Dedifferentiated amniotic fluid mesenchymal stem cell (primary cell): Measurements from ENCODE around the gene DPYD.

Source experiments
- DNase-seq: peaks from one replicate; pipeline ENCODE4 v3.0.0-alpha.2; 2016; ENCODE audit errors: extremely low spot score

Gene DPYD

DNA sequence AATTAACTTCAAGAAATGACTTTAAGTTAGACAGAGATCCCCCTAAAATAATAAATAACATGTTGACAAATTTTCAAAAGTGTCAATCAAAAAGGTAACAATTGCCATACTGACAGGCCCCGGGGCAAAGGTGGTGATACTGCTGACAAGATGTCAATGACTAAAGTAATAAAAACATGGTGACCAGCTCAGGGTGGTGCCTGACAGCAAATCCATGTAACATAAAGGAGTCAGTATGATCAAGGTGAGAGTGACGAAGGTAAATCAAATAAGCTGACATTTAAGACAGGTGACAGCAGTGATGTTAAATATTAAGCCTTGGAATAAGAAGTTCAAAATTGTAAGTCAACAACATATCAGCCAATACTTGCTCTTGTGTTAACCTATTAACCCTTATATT is 387.5 kb downstream of the DPYD start:
- no peak for DNase-seq

DNA sequence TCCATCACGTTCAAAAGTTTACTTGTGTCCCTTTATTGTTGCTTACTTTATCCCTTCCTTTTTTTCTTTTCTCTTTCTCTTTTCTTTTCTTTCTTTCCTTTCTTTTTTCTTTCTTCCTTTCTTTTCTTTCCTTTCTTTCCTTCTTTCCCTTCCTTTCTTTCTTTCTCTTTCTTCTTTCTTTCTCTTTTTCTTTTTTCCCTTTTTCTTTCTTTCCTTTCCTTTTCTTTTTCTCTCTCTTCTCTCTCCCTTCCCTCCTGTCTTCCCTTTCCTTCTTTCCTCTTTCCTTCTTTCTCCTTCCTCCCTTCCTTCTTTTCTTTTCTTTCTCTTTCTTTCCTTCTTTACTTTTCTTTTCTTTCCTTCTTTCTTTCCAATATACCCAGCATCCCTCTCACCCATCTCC is 391.2 kb downstream of the DPYD start:
- no peak for DNase-seq

GRCh38 chr1:97524211-97524610 is 396.6 kb downstream of the DPYD start:
- no peak for DNase-seq

DNA sequence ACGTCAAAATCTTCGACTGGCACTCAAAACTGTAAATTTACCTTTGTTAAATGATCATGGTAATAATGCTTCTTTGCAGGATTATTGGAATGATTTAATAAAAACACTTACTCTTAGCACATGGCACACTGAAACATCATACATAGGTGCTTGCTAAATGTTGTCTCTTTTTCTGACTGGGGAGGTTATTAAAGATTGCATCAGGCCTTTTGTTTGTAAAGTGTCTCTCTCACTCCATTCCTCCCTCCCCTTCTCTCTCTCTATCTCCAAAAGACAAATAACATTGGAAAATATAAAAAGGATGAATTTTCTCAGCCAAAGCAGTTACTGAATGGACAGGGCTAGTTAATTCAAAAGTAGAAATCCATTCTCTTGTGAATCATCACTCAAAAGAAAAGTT is 404.2 kb downstream of the DPYD start:
- no peak for DNase-seq

GRCh38 chr1:97508653-97509218 is 412.1 kb downstream of the DPYD start:
- DNase-seq = no peak

- no peak for DNase-seq
Measured at GRCh38 chr1:97507863-97508262, 413.0 kb downstream of the DPYD start.

GRCh38 chr1:97506368-97506767 is 414.5 kb downstream of the DPYD start:
- no peak for DNase-seq

DNA sequence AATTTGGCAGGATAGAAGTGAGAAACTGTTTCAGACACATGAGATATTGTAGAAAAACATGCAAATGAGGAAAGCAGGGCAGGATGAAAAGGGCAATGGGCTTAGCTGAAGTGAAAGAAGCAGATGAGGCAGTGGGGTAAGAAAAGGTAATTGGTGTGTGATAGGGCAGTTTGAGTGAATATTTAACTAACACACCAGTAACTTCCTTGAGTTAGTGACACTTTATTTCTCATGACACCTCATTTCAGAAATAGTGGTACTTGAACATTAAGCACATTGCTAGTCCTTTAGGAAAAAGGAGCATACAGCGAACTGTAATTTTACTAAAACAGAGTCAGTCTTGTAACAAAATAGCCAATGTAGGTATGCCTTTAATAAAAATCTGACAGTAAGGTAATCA is 415.0 kb downstream of the DPYD start:
- no peak for DNase-seq

DNA sequence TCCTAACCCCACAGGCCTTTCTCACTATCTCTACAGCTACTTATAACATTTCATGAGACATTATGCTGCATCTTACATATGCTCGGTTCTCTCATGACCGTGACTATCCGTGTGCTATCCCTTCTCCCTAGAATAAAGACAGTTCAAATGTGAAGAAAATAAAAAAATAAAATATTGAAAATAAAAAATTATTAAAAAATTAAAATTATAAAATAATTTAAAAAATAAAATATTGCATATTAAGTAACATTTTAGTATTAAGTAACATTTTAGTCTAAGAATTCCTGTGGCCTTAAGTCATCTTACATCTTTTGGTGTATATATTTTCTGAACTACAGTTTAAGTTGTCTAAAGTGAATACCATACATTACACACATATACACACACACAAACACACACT is 415.5 kb downstream of the DPYD start:
- DNase-seq = no peak

GRCh38 chr1:97502360-97502759 is 418.5 kb downstream of the DPYD start:
- no peak for DNase-seq

DNA sequence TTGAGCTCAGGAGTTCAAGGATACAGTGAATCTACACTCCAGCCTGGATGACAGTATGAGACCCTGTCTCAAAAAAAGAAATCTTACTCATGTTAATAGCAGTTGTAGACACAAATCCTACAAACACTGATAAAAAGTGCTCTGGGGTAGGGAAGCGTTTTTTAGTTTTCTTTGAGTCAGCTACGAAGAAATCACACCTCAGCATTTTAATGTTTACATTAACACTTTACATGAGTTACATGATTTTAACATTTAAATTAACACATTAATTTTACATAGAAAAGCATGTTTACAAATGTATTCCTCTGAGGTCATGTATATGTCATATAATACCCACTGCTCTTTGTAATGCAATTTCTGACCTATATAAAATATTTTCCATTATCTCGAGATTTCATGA is 419.2 kb downstream of the DPYD start:
- DNase-seq = no peak

- no peak for DNase-seq
Measured at GRCh38 chr1:97500760-97501159, 420.1 kb downstream of the DPYD start.

- no peak for DNase-seq
Measured at GRCh38 chr1:97499667-97500066, 421.2 kb downstream of the DPYD start.

DNA sequence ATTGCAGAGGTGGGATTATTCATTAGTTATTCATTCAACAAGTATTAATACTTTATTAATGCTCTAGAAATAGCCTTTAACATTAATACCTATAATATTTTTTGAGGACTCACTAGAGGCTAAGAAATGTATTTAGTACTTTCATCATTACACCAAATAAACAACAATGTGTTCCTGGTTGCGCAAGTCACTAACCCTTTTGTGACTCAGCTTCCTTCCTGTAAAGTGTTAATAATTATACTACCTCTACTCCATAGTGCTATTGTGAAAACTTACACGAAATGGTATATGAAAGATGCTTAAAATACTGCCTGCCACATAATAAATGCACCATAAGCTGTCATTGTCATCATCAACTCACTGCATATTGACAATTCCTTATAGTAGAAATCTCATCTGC is 431.0 kb downstream of the DPYD start:
- DNase-seq = no peak

GRCh38 chr1:97488530-97488929 is 432.3 kb downstream of the DPYD start:
- no peak for DNase-seq

DNA sequence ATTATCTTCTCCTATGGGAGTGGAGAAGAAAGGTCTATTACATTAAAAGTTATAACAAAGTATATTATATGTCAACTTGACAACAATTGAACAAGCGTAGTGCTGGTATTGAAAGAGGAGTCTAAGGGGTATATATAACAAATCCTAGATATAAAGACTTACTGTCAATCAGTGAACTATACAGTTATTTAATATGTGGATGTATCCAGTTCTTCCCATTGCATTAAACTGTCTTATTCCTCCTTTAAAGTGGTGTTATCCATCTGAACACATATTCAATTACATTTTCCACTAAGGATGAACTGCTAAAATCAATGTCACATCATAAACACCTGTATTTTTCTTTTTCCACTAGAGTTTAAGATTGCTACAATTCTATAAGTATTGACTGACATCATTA is 438.8 kb downstream of the DPYD start:
- no peak for DNase-seq

DNA sequence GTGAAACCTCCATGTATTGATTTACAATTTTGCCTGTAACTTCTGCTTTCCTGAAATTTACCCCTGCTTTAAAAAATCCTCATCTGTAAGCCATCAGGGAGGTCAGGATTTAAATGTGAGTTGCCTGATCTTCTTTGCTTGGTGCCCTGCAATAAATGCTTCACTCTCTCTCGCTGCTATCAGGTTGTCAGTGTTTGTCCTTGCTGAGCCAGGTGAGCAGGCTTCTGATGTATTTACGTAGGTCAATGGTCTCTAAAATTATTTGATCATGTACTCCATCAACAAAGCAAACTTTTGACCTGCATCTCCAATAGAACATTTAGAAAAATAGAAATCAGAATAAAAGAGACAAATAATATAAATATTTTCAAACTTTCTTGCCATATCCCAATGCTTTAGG is 453.4 kb downstream of the DPYD start:
- no peak for DNase-seq

DNA sequence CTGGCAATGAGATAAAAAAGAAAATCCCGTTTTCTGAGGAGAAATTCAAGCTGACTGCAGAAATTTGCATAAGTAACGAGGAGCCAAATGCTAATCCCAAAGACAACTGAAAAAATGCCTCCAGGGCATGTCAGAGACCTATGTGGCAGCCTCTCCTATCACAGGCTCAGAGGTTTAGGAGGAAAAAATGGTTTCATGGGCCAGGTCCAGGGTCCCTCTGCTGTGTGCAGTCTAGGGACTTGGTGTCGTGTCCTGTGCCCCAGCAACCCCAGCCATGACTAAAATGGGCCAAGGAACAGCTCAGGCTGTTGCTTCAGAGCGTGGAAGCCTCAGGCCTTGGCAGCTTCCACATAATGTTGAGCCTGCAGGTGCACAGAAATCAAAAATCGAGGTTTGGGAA is 456.5 kb downstream of the DPYD start:
- no peak for DNase-seq

GRCh38 chr1:97461782-97462181 is 459.1 kb downstream of the DPYD start:
- DNase-seq = no peak

GRCh38 chr1:97457446-97458089 is 463.3 kb downstream of the DPYD start:
- DNase-seq = no peak

DNA sequence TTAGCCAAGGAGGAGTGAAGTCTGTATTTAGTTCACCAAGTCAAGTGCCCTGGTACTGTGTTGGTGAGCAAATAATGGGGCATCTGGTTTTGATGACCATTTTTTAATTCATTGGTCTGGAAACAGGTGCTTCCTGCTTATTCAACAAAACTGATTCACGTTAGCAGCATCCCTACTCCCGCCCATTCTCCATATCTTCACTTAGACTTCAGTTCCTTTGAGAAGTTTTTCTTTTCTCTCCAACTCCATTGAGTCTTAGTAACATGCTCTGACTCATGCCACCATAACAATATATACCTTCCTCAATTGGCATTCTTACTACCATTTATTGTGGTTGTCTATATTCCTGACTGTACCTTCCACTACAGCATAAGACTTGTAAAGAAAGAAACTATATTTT is 468.9 kb downstream of the DPYD start:
- no peak for DNase-seq

DNA sequence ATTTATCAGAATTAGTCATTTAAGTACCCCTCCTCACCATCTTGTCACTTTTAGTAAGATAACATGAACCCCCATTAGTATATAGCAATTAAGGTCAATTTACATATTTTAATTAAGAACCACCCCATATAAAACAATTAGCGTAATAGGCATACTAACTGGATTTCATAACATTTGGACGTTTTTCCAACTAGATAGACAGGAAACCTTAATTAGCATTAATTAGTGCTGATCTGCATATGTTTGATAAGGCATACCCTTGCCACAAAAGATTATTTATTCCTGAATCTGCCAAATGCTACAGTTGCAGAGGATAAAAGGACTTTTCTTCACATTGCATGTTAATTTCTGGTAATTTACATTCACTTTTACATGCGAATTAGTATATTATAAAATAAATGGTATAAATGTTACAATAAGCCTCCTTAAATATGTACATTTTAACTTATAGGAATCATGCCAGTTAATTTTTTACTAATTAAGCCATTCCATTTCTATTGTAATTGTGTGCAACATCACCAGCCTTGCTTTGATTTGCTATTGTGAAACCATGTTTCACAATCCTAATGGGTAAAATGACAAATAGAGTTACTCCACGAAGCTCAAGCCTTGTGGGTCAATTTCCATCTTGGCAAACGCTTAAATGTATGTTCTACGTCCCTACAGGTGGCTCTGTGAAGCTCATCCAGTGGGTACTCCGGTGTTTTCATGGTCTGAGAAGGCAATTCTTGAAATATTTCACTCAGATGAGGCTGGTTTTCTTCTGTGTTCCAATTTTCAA is 469.6 kb downstream of the DPYD start:
- DNase-seq = no peak

DNA sequence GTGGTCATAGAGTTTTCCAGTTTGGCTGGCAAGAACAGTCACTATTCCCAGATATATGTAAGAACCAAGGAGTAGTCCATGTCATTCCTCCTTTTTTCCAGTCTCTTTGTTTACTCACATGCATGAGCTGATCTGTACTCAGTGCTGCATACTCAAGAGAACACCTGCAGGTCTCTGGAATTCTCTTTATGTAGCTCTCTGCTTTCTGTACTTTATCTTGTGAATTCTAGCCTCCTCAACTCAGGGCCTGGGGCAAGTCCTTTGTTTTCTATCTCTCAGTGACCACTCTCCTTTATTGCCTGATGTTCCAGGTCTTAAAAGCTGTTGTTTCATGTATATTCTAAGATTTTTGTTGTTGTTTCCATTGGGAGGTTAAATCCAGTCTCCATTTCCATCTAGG is 478.9 kb downstream of the DPYD start:
- no peak for DNase-seq

GRCh38 chr1:97433824-97434177 is 487.0 kb downstream of the DPYD start:
- no peak for DNase-seq
